Measurements from ENCODE around the gene KIF16B. TPM values are rescaled to one million over a fixed set of nuclear protein-coding genes. Genes with fewer than 3 reads are reported as not detected.

Gene KIF16B
- total and polyA plus RNA-seq, 2 of the 8 experiments (the other 6 are each of a cell fraction or from before 2014, with no cell fraction given): 3.0 to 9.2 TPM

DNA sequence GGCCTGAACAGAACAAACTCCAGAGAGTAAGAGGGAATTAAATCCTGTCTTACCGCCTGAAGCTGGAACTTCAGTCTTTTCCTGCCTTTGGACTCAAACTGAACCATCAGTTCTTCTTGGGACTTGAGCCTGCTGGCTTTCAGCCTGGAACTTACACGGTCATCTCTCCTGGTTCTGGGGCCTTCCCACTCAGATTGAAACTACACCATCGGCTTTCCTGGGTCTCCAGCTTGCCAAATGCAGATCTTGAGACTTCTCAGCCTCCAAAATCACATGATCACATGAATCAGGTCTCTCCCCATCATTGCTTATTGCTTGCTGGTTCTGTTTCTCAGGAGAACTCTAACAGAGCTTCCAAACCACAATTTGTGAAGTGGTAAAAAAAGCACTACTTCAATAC, 276.3 kb downstream of the KIF16B start (continued):
- no peak for TF ChIP-seq HDAC2 (IDR thresholded peaks at IDR 0.05; ENCODE audit: borderline replicate concordance in 1 of 2, low read depth in 2 of 2, low read length in 2 of 2)
- TF ChIP-seq RAD21 (IDR thresholded peaks at IDR 0.05 in 1 of 2, conservative IDR thresholded peaks at IDR 0.05 in 1 of 2; ENCODE audit: low read depth in 2 of 2, low read length in 2 of 2): no peak
- no peak for TF ChIP-seq NRF1 (IDR thresholded peaks at IDR 0.05; ENCODE audit: low read depth, low read length)

All from H1 (cell line).